ENCODE data around the gene VAV1. TPM values are rescaled to one million over a fixed set of nuclear protein-coding genes. Genes with fewer than 3 reads are reported as not detected.

VAV1 gene
- polyA plus RNA-seq, 1 donor from 2014 or later, result not detected

GRCh38 chr19:6906559-6907060 is 134.1 kb downstream of the VAV1 start:
- no peak overlapping the region for H3K9ac ChIP-seq (ENCODE audit: low read length)
- no peak for TF ChIP-seq RAD21 (conservative IDR thresholded peaks at IDR 0.05)
- no peak for TF ChIP-seq CTCF (IDR thresholded peaks at IDR 0.05; ENCODE audit: poor library complexity, severe bottlenecking)
- no peak for TF ChIP-seq EP300 (conservative IDR thresholded peaks at IDR 0.05; ENCODE audit: poor library complexity, severe bottlenecking)
- TF ChIP-seq MXI1 (conservative IDR thresholded peaks at IDR 0.05; ENCODE audit: poor library complexity, severe bottlenecking), result no peak
- no peak for TF ChIP-seq REST (IDR thresholded peaks at IDR 0.05; ENCODE audit: borderline replicate concordance)
- TF ChIP-seq TAF1 (IDR thresholded peaks at IDR 0.05; ENCODE audit: low read depth), result no peak
- no peak overlapping the region for H2AFZ ChIP-seq (ENCODE audit: low read depth, low read length)
- H3K27me3 ChIP-seq (ENCODE audit: insufficient read depth, low read depth, low read length), result no peaks in the 10 kb centered on the region
- H3K4me3 ChIP-seq (ENCODE audit: low read length), result no peak overlapping the region
- H3K27ac ChIP-seq (ENCODE audit: low read length), result no peak overlapping the region
- no peaks in the 10 kb centered on the region for H3K9me3 ChIP-seq (ENCODE audit: low read length)
- H4K20me1 ChIP-seq (ENCODE audit: insufficient read depth), result no peaks in the 10 kb centered on the region
- no peaks in the 10 kb centered on the region for H3K9me2 ChIP-seq (ENCODE audit: insufficient read depth, low read length)
- no peaks in the 10 kb centered on the region for H3F3A ChIP-seq (ENCODE audit: insufficient read depth, low read length, poor library complexity, severe bottlenecking)
- no peaks in the 10 kb centered on the region for H3K79me2 ChIP-seq (replicated peaks; ENCODE audit: insufficient read depth, low read length)
- no peaks in the 10 kb centered on the region for H3K36me3 ChIP-seq (ENCODE audit: insufficient read depth, low read length)
- no peak overlapping the region for H3K4me2 ChIP-seq (ENCODE audit: low read length)

Other genes starting within 250 kb of the VAV1 start
- 0.86 and 1.3 TPM in 2 replicates for gene TNFSF9, start 241.7 kb upstream of the VAV1 start, polyA plus RNA-seq
- not detected in 2 replicates for gene CD70, start 181.6 kb upstream of the VAV1 start, polyA plus RNA-seq
- gene TNFSF14, start 102.5 kb upstream of the VAV1 start, polyA plus RNA-seq, result not detected in 2 replicates
- not detected in 2 replicates for gene C3, start 52.1 kb upstream of the VAV1 start, polyA plus RNA-seq
- gene GPR108, start 35.1 kb upstream of the VAV1 start, polyA plus RNA-seq, result 24.6 and 44.5 TPM in 2 replicates
- 0.76 TPM in 2 replicates for gene TRIP10, start 33.0 kb upstream of the VAV1 start, polyA plus RNA-seq
- gene SH2D3A, start 5.3 kb upstream of the VAV1 start, polyA plus RNA-seq, result 3.6 TPM in 1 of 2 replicates, not detected in the other
- not detected in 2 replicates for gene ADGRE1, start 114.9 kb downstream of the VAV1 start, polyA plus RNA-seq
- gene MBD3L2B, start 248.7 kb downstream of the VAV1 start, polyA plus RNA-seq, result not detected in 2 replicates